Ramos (cell line): ENCODE data around the gene KHDC4.

Experiments
- in situ Hi-C: fragments of 300-500 bp; cut with MboI; formaldehyde crosslinking; loops from one replicate; pipeline ENCODE4 v1.14.3; 2022; ENCODE audit warnings: low sequenced_read_pairs; ENCODE audit not compliant: unreplicated experiment

Gene KHDC4

GRCh38 chr1:155880251-155880650 lies 54.0 kb downstream of the KHDC4 start:
- in situ Hi-C loops: no loop called here

DNA sequence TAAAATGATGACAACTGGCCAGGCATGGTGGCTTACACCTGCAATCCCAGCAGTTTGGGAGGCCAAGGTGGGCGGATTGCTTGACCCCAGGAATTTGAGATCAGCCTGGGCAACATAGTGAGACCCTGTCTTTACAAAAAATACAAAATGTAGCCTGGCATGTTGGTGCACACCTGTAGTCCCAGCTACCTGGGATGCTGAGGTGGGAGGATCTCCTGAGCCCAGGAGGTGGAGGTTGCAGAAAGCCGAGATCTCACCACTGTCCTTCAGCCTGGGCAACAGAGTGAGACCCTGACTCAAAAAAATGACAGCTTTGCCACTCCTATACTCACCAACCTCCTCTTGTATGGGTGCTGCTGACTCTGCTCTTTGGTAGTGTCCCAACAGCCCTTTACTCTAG lies 56.3 kb downstream of the KHDC4 start:
- in situ Hi-C loops: no loop called here

- in situ Hi-C loops: no loop called here
Observed at GRCh38 chr1:155873860-155874259, 60.4 kb downstream of the KHDC4 start.

- in situ Hi-C loops: no loop called here
Observed at GRCh38 chr1:155872527-155872926, 61.7 kb downstream of the KHDC4 start.

DNA sequence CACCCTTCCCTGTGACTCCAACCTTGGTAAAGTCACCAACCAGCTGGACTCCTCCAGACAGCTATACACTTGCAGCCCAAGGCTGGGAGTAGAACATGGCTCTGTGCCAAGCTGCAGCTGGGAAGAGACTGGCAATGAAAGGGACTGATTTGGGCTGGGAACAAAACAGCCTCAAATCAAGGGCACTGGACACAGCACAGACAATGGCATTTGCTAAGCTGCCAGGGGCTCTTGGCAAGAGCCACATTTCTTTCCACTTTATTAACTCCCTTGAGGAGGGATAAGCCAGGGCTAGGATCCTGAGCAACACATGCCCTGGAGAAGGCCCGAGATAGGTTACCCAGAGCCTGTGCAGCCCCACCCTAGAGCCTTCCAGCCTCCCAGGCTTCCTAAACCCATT lies 62.8 kb downstream of the KHDC4 start:
- in situ Hi-C loops: no loop called here

- in situ Hi-C loops: no loop called here
Observed at GRCh38 chr1:155867766-155868165, 66.4 kb downstream of the KHDC4 start.

DNA sequence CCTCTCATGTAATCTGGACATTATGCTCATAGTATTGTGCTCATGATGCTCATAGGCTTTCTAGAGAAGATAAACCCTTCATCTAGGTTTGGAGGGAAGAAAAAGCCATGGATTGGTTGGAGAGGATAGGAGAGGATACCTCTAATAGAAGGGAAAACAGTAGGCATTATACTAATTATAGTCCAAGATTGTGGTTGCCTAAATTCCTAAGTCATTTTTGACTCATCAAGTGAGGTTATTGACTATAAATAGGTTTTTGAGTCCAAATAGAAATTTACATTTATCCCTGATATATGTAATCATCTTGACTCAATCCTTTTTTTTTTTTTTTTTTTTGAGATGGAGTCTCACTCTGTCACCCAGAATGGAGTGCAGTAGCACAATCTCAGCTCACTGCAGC lies 69.8 kb downstream of the KHDC4 start:
- in situ Hi-C loops: no loop called here
